CD14-positive monocyte (primary cell): ENCODE data around the gene IFNA1. TPM values are rescaled to one million over a fixed set of nuclear protein-coding genes. Genes with fewer than 3 reads are reported as not detected.

Source experiments
- DNase-seq, 3 donors: peaks; one replicate each; pipeline ENCODE4 v3.0.0-alpha.2; 2011 to 2022
- H2AFZ ChIP-seq: 2 replicates; pipeline ENCODE4 v1.6.0; 2012; ENCODE audit warnings: mild to moderate bottlenecking, low read depth, low read length, inconsistent platforms; ENCODE audit not compliant: insufficient read depth, poor library complexity, severe bottlenecking
- H3K27ac ChIP-seq, 2 donors: 1 replicate in 1 of 2; 2 replicates in 1 of 2; pipeline ENCODE4 v1.5.1; 2012 to 2013; ENCODE audit warnings: low read length in 2 of 2, control low read depth in 1 of 2, inconsistent platforms in 1 of 2, low read depth in 1 of 2, mild to moderate bottlenecking in 1 of 2
- H3K27me3 ChIP-seq, 2 donors: one replicate each; pipeline versions ENCODE4 v1.6.0 to v1.6.1; 2011 to 2013; ENCODE audit warnings: low read length in 2 of 2; ENCODE audit not compliant: control insufficient read depth in 2 of 2, insufficient read depth in 2 of 2
- H3K36me3 ChIP-seq, 2 donors: replicated peaks in 1 of 2; 1 replicate in 1 of 2; 2 replicates in 1 of 2; pipeline versions ENCODE4 v1.5.1 to v1.6.1; 2012 to 2013; ENCODE audit warnings: low read length in 2 of 2, control low read depth in 1 of 2, inconsistent platforms in 1 of 2, mild to moderate bottlenecking in 1 of 2; ENCODE audit not compliant: insufficient read depth in 2 of 2, control insufficient read depth in 1 of 2
- H3K4me1 ChIP-seq, 2 donors: 1 replicate in 1 of 2; 2 replicates in 1 of 2; pipeline versions ENCODE4 v1.5.1 to v1.6.1; 2012 to 2013; ENCODE audit warnings: low read length in 2 of 2, control low read depth in 1 of 2, inconsistent platforms in 1 of 2, mild to moderate bottlenecking in 1 of 2, moderate library complexity in 1 of 2; ENCODE audit not compliant: insufficient read depth in 2 of 2, control insufficient read depth in 1 of 2
- H3K4me2 ChIP-seq: replicated peaks from 2 replicates; pipeline ENCODE3; 2012; ENCODE audit warnings: low read length, moderate library complexity, mild to moderate bottlenecking; ENCODE audit not compliant: poor library complexity, severe bottlenecking; ENCODE audit errors: extremely low read depth
- H3K4me3 ChIP-seq, 3 experiments: fragments of 200-600 bp in 1 of 3; sonication (generic) in 1 of 3; replicated peaks in 1 of 3; 1 replicate in 2 of 3; 2 replicates in 1 of 3; pipeline ENCODE4 v1.5.1; 2011 to 2013; ENCODE audit warnings: low read length in 3 of 3, mild to moderate bottlenecking in 3 of 3, control low read depth in 2 of 3, low read depth in 2 of 3, inconsistent platforms in 1 of 3, moderate library complexity in 1 of 3
- H3K79me2 ChIP-seq: 2 replicates; pipeline ENCODE4 v1.6.0; 2012; ENCODE audit warnings: mild to moderate bottlenecking, control low read depth, inconsistent platforms, low read length, moderate library complexity; ENCODE audit not compliant: insufficient read depth
- H3K9ac ChIP-seq: 2 replicates; pipeline ENCODE4 v1.6.0; 2017; ENCODE audit warnings: low read length, mild to moderate bottlenecking; ENCODE audit not compliant: insufficient read depth, poor library complexity, severe bottlenecking
- H3K9me3 ChIP-seq, 2 donors: replicated peaks in 1 of 2; 1 replicate in 1 of 2; 2 replicates in 1 of 2; pipeline versions ENCODE4 v1.5.1 to v1.6.1; 2012 to 2013; ENCODE audit warnings: low read length in 2 of 2, control low read depth in 1 of 2; ENCODE audit not compliant: control insufficient read depth in 1 of 2, insufficient read depth in 1 of 2
- H4K20me1 ChIP-seq: 2 replicates; pipeline ENCODE4 v1.6.0; 2012; ENCODE audit warnings: mild to moderate bottlenecking, low read length, control low read depth, moderate library complexity; ENCODE audit not compliant: insufficient read depth
- H3K27ac Mint-ChIP-seq, 7 donors: one replicate each; pipeline ENCODE4 v1.8.0; 2020; ENCODE audit warnings: mild to moderate bottlenecking in 7 of 7, mixed read lengths in 7 of 7, moderate library complexity in 6 of 7, inconsistent platforms in 2 of 7
- H3K27me3 Mint-ChIP-seq, 3 donors: one replicate each; pipeline ENCODE4 v1.8.0; 2021 to 2022; ENCODE audit warnings: low read depth in 3 of 3, mild to moderate bottlenecking in 3 of 3, mixed read lengths in 3 of 3, moderate library complexity in 3 of 3, inconsistent platforms in 1 of 3
- H3K36me3 Mint-ChIP-seq, 2 donors: one replicate each; pipeline ENCODE4 v1.8.0; 2020; ENCODE audit warnings: mixed read lengths in 2 of 2, inconsistent platforms in 1 of 2, mild to moderate bottlenecking in 1 of 2
- H3K4me1 Mint-ChIP-seq: one replicate; pipeline ENCODE4 v1.8.0; 2020; ENCODE audit warnings: mild to moderate bottlenecking, mixed read lengths
- H3K4me3 Mint-ChIP-seq, 2 donors: one replicate each; pipeline ENCODE4 v1.8.0; 2020; ENCODE audit warnings: mild to moderate bottlenecking in 2 of 2, mixed read lengths in 2 of 2, moderate library complexity in 1 of 2
- H3K9me3 Mint-ChIP-seq, 7 donors: one replicate each; pipeline ENCODE4 v1.8.0; 2020 to 2022; ENCODE audit warnings: mixed read lengths in 7 of 7, mild to moderate bottlenecking in 6 of 7, moderate library complexity in 6 of 7, inconsistent platforms in 2 of 7
- WGBS: methylation state at CpG from one replicate; pipeline ENCODE4 v1.1.5; 2013; ENCODE audit warnings: missing lambda C conversion rate; ENCODE audit not compliant: insufficient coverage; 5-methylcytosine and 5-hydroxymethylcytosine counted together
- intact Hi-C, 2 donors: fragments of 100-400 bp; cut with micrococcal nuclease; formaldehyde crosslinking; loops; one replicate each; pipeline versions ENCODE4 v1.15.0 to v1.15.1; 2023
- polyA plus RNA-seq, 3 donors: library from polyadenylated mRNA; depleted of rRNA in 1 of 3; unstranded in 2 of 3; stranded (reverse) in 1 of 3; fragments of 300-500 nt in 2 of 3; fragments of >200 nt in 1 of 3; fragmentation: Illumina TruSeq in 2 of 3; gene quantifications; 1 replicate in 2 of 3; 2 replicates in 1 of 3; pipeline ENCODE4 v1.2.3, GENCODE V29; 2012 to 2021
- TF ChIP-seq, protein P1 (sequence below): fragments of 200-600 bp; IDR thresholded peaks from one replicate; pipeline ENCODE4 v1.8.0; 2022; ENCODE audit warnings: antibody characterized with exemption, mild to moderate bottlenecking

Gene IFNA1
- polyA plus RNA-seq, 3 donors, result not detected

DNA sequence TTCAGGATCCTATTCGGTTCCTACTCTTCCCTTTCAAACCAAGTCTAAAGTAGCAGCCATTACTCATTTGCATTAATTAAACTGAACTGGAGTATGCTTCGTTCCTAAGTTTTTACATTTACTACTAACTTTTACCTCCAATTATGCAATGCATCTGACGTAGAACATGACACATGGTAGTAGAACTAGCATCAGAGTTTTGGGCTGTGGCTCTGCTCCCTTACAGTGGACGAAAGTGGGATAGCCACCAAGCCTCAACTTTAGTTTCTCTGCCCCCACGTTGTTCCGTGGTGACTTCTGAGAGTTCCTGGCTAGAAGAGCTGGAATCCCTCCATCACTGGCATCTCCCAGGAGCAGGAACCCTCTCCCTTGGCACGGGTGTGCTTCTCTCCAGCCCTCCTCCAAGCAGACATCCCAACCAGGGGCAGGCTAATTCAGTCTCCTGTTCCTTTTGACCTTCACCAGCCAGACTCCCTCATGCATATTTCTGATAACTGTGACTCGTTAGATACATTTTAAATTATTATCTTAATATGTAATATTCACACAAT is 39.0 kb downstream of the IFNA1 start:
- no peak overlapping the region for H3K4me2 ChIP-seq
- no peak for DNase-seq
- TF ChIP-seq, protein P1, sequence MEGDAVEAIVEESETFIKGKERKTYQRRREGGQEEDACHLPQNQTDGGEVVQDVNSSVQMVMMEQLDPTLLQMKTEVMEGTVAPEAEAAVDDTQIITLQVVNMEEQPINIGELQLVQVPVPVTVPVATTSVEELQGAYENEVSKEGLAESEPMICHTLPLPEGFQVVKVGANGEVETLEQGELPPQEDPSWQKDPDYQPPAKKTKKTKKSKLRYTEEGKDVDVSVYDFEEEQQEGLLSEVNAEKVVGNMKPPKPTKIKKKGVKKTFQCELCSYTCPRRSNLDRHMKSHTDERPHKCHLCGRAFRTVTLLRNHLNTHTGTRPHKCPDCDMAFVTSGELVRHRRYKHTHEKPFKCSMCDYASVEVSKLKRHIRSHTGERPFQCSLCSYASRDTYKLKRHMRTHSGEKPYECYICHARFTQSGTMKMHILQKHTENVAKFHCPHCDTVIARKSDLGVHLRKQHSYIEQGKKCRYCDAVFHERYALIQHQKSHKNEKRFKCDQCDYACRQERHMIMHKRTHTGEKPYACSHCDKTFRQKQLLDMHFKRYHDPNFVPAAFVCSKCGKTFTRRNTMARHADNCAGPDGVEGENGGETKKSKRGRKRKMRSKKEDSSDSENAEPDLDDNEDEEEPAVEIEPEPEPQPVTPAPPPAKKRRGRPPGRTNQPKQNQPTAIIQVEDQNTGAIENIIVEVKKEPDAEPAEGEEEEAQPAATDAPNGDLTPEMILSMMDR, result no peak
- WGBS, result 85% methylated on average over 4 of the region's 8 CpGs
- H4K20me1 ChIP-seq, result no peaks in the 10 kb centered on the region
- H3K27me3 ChIP-seq, result no peaks in the 10 kb centered on the region
- peaks cover 10% of the 10 kb centered on the region for H3K4me1 Mint-ChIP-seq
- H3K9me3 Mint-ChIP-seq, result peaks cover 0 to under 1% (median 0%) of the 10 kb centered on the region in 7 donors
- peaks cover 9 to 22% of the 10 kb centered on the region in 2 donors for H3K4me1 ChIP-seq
- no peak overlapping the region for H3K27ac ChIP-seq
- no peak overlapping the region for H2AFZ ChIP-seq
- peaks cover 0 to 6% (median 0%) of the 10 kb centered on the region in 3 donors for H3K27me3 Mint-ChIP-seq
- no peak overlapping the region for H3K9ac ChIP-seq
- no peak overlapping the region for H3K4me3 Mint-ChIP-seq
- H3K9me3 ChIP-seq, result no peaks in the 10 kb centered on the region
- no peaks in the 10 kb centered on the region for H3K36me3 ChIP-seq
- H3K36me3 Mint-ChIP-seq, result no peaks in the 10 kb centered on the region
- no peak overlapping the region for H3K27ac Mint-ChIP-seq
- no peak overlapping the region for H3K4me3 ChIP-seq
- intact Hi-C loops, result no loop called here
- H3K79me2 ChIP-seq, result no peaks in the 10 kb centered on the region

DNA sequence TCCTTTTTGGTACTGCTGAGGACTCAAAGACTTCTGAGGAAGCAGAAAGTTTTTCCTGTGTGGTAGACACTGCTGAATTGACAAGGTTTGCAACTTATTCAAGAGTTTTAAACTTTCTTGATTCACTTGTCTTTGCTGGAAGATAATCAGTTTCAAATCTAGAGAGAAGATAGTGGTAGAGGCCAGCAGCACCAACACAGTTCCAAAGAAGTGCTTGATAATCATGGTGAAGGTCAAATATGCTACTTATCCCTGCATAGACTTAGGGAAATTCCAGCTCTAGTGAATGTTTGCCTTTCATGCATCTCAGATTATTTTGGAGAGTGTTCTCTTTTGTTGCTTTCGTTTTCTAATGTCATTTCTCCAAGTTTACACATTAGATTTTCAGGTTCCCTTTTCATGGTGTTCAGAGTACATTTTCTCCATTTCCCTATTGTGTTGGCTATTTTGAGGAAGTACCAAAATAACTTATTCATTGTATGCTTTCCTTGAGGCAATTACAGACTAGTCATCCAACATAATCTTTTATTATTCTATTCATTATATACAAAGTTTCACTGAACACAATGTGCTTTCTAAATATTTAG is 41.3 kb downstream of the IFNA1 start:
- no CpG with 5 or more reads among the region's 1 CpG for WGBS
- H3K27ac Mint-ChIP-seq, result peak overlapping the region; percentile 15 to 88 (median 79)

More for the DNA sequence above, 41.3 kb downstream of the IFNA1 start:
- H3K4me2 ChIP-seq, result peak overlapping the region; percentile 73
- H3K9ac ChIP-seq, result no peak overlapping the region
- Mint-ChIP-seq H3K27me3 (peaks cover 0 to 3% (median 0%) of the 10 kb centered on the region in 3 donors), H3K4me3 (peak overlapping the region; percentile 9 to 59), H3K9me3 (peaks cover 0 to 11% (median 9%) of the 10 kb centered on the region in 7 donors), H3K4me1 (peaks cover 10% of the 10 kb centered on the region), H3K36me3 (no peaks in the 10 kb centered on the region)
- H3K9me3 ChIP-seq, result no peaks in the 10 kb centered on the region
- H3K4me1 ChIP-seq, result peaks cover 9 to 22% of the 10 kb centered on the region in 2 donors
- no peaks in the 10 kb centered on the region for H3K36me3 ChIP-seq
- H3K4me3 ChIP-seq, result peak overlapping the region in 2 of 3 experiments; percentile 40 to 63
- H3K27ac ChIP-seq, result peak overlapping the region in 1 of 2 donors; percentile 81
- DNase-seq, result peak; percentile 59 to 76 (median 71)
- peak overlapping the region; percentile 64 for H2AFZ ChIP-seq
- no peaks in the 10 kb centered on the region for H4K20me1 ChIP-seq
- TF ChIP-seq, protein P1, result no peak
- H3K27me3 ChIP-seq, result no peaks in the 10 kb centered on the region
- intact Hi-C loops, result no loop called here
- H3K79me2 ChIP-seq, result no peaks in the 10 kb centered on the region
